Stimulated activated CD8-positive, alpha-beta memory T cell treated with anti-CD3 and anti-CD28 coated beads, Interleukin-12 subunit alpha, Interleukin-12 subunit beta, amount 100 ng/mL, for 24 hours (primary cell): ENCODE measurements around the gene ELMOD1.

ENCODE experiments used
- DNase-seq: peaks from one replicate; pipeline ENCODE4 v3.0.0-alpha.2; 2020; ENCODE audit errors: extremely low read depth

Gene ELMOD1

GRCh38 chr11:107688322-107688918 lies 97.5 kb downstream of the ELMOD1 start:
- no peak for DNase-seq

GRCh38 chr11:107689317-107690202 lies 98.6 kb downstream of the ELMOD1 start:
- no peak for DNase-seq

GRCh38 chr11:107691000-107691750 lies 100.2 kb downstream of the ELMOD1 start:
- DNase-seq: no peak

GRCh38 chr11:107695446-107695845 lies 104.5 kb downstream of the ELMOD1 start:
- no peak for DNase-seq

- DNase-seq: no peak
Observed at GRCh38 chr11:107696140-107696539, 105.2 kb downstream of the ELMOD1 start.

- no peak for DNase-seq
Observed at GRCh38 chr11:107697291-107697690, 106.3 kb downstream of the ELMOD1 start.

- DNase-seq: no peak
Observed at GRCh38 chr11:107699371-107700285, 108.7 kb downstream of the ELMOD1 start.

- DNase-seq: no peak
Observed at GRCh38 chr11:107702109-107702660, 111.2 kb downstream of the ELMOD1 start.

GRCh38 chr11:107702723-107703122 lies 111.8 kb downstream of the ELMOD1 start:
- no peak for DNase-seq

- DNase-seq: no peak
Observed at GRCh38 chr11:107704451-107704850, 113.5 kb downstream of the ELMOD1 start.

GRCh38 chr11:107705027-107705426 lies 114.1 kb downstream of the ELMOD1 start:
- DNase-seq: no peak

GRCh38 chr11:107706531-107706930 lies 115.6 kb downstream of the ELMOD1 start:
- DNase-seq: no peak

GRCh38 chr11:107707215-107707671 lies 116.3 kb downstream of the ELMOD1 start:
- DNase-seq: no peak

GRCh38 chr11:107707807-107708206 lies 116.9 kb downstream of the ELMOD1 start:
- no peak for DNase-seq

GRCh38 chr11:107708792-107709191 lies 117.8 kb downstream of the ELMOD1 start:
- DNase-seq: no peak

GRCh38 chr11:107710301-107710700 lies 119.4 kb downstream of the ELMOD1 start:
- no peak for DNase-seq

GRCh38 chr11:107711861-107712755 lies 121.2 kb downstream of the ELMOD1 start, which contains the start of gene SLN:
Gene SLN (minus strand): TSS chr11:107712056.
- DNase-seq: no peak

GRCh38 chr11:107713009-107713408 lies 122.1 kb downstream of the ELMOD1 start:
- no peak for DNase-seq
